IPS-15b (cell line): Measurements from ENCODE around the gene SMIM41.

Source experiments
- H3K27me3 ChIP-seq: one replicate; pipeline ENCODE4 v1.6.1; 2013; ENCODE audit warnings: low read length; ENCODE audit not compliant: control insufficient read depth, insufficient read depth
- H3K36me3 ChIP-seq: one replicate; pipeline ENCODE4 v1.6.1; 2013; ENCODE audit warnings: low read length; ENCODE audit not compliant: control insufficient read depth, insufficient read depth
- H3K4me1 ChIP-seq: one replicate; pipeline ENCODE4 v1.6.1; 2013; ENCODE audit warnings: mild to moderate bottlenecking, low read length; ENCODE audit not compliant: control insufficient read depth, insufficient read depth
- H3K4me3 ChIP-seq: one replicate; pipeline ENCODE4 v1.5.1; 2013; ENCODE audit warnings: low read depth, low read length
- H3K9ac ChIP-seq: one replicate; pipeline ENCODE4 v1.6.1; 2013; ENCODE audit warnings: low read depth, mild to moderate bottlenecking, low read length
- H3K9me3 ChIP-seq: one replicate; pipeline ENCODE4 v1.6.1; 2013; ENCODE audit warnings: mild to moderate bottlenecking, low read length; ENCODE audit not compliant: control insufficient read depth, insufficient read depth

The SMIM41 gene

GRCh38 chr12:52060498-52061177 is 18.9 kb upstream of the SMIM41 start:
- H3K36me3 ChIP-seq: no peaks in the 10 kb centered on the region
- H3K4me1 ChIP-seq: no peaks in the 10 kb centered on the region
- no peak overlapping the region for H3K4me3 ChIP-seq
- H3K9ac ChIP-seq: no peak overlapping the region
- H3K27me3 ChIP-seq: no peaks in the 10 kb centered on the region
- no peaks in the 10 kb centered on the region for H3K9me3 ChIP-seq

- no peaks in the 10 kb centered on the region for H3K9me3 ChIP-seq
- H3K36me3 ChIP-seq: no peaks in the 10 kb centered on the region
- H3K4me3 ChIP-seq: no peak overlapping the region
- H3K27me3 ChIP-seq: peaks cover 6% of the 10 kb centered on the region
- no peak overlapping the region for H3K9ac ChIP-seq
- no peaks in the 10 kb centered on the region for H3K4me1 ChIP-seq
Observed at GRCh38 chr12:52061470-52062166, 17.9 kb upstream of the SMIM41 start.

GRCh38 chr12:52062167-52063081 is 17.1 kb upstream of the SMIM41 start:
- Histone ChIP-seq H3K4me3 (no peak overlapping the region), H3K9ac (no peak overlapping the region), H3K27me3 (peaks cover 6% of the 10 kb centered on the region), H3K4me1 (no peaks in the 10 kb centered on the region), H3K9me3 (no peaks in the 10 kb centered on the region), H3K36me3 (no peaks in the 10 kb centered on the region)

- Histone ChIP-seq H3K27me3 (peaks cover 6% of the 10 kb centered on the region), H3K36me3 (no peaks in the 10 kb centered on the region), H3K9ac (no peak overlapping the region), H3K4me1 (no peaks in the 10 kb centered on the region), H3K9me3 (no peaks in the 10 kb centered on the region), H3K4me3 (no peak overlapping the region)
Observed at GRCh38 chr12:52063082-52063924, 16.2 kb upstream of the SMIM41 start.

GRCh38 chr12:52063981-52064649 is 15.4 kb upstream of the SMIM41 start:
- Histone ChIP-seq H3K36me3 (no peaks in the 10 kb centered on the region), H3K9ac (no peak overlapping the region), H3K4me3 (no peak overlapping the region), H3K9me3 (no peaks in the 10 kb centered on the region), H3K27me3 (peaks cover 6% of the 10 kb centered on the region), H3K4me1 (peaks cover under 1% of the 10 kb centered on the region)

GRCh38 chr12:52066346-52067080 is 13.0 kb upstream of the SMIM41 start:
- Histone ChIP-seq H3K4me1 (peaks cover 9% of the 10 kb centered on the region), H3K36me3 (no peaks in the 10 kb centered on the region), H3K27me3 (peaks cover 6% of the 10 kb centered on the region), H3K9me3 (no peaks in the 10 kb centered on the region), H3K4me3 (no peak overlapping the region), H3K9ac (no peak overlapping the region)

GRCh38 chr12:52067081-52067374 is 12.5 kb upstream of the SMIM41 start:
- peaks cover 6% of the 10 kb centered on the region for H3K27me3 ChIP-seq
- H3K4me1 ChIP-seq: peaks cover 12% of the 10 kb centered on the region
- no peaks in the 10 kb centered on the region for H3K9me3 ChIP-seq
- H3K36me3 ChIP-seq: no peaks in the 10 kb centered on the region
- H3K4me3 ChIP-seq: no peak overlapping the region
- H3K9ac ChIP-seq: no peak overlapping the region

- Histone ChIP-seq H3K36me3 (peaks cover 10% of the 10 kb centered on the region), H3K27me3 (peaks cover 6% of the 10 kb centered on the region), H3K9me3 (no peaks in the 10 kb centered on the region), H3K4me3 (peak within 1 kb of the TSS; percentile 99), H3K4me1 (peaks cover 12% of the 10 kb centered on the region), H3K9ac (peak within 1 kb of the TSS; percentile 91)
Observed at GRCh38 chr12:52069327-52070184, 9.9 kb upstream of the SMIM41 start, which contains the start of gene ATG101. ATG101 (plus strand) TSS chr12:52069978; CDS start chr12:52073651, 3,673 bp downstream.

GRCh38 chr12:52070185-52070925 is 9.1 kb upstream of the SMIM41 start:
- Histone ChIP-seq H3K9me3 (no peaks in the 10 kb centered on the region), H3K4me3 (peak overlapping the region; percentile 99), H3K9ac (peak overlapping the region; percentile 91), H3K4me1 (peaks cover 12% of the 10 kb centered on the region), H3K27me3 (peaks cover 6% of the 10 kb centered on the region), H3K36me3 (peaks cover 10% of the 10 kb centered on the region)
